HG03175 (cell line): ENCODE measurements around the gene TENT5C.

Source experiments
- ATAC-seq: cut with Tn5 transposase; IDR thresholded peaks from one replicate; pipeline ENCODE4 v1.9.1; 2021; ENCODE audit warnings: mild to moderate bottlenecking, moderate library complexity; ENCODE audit not compliant: unreplicated experiment

The TENT5C gene

DNA sequence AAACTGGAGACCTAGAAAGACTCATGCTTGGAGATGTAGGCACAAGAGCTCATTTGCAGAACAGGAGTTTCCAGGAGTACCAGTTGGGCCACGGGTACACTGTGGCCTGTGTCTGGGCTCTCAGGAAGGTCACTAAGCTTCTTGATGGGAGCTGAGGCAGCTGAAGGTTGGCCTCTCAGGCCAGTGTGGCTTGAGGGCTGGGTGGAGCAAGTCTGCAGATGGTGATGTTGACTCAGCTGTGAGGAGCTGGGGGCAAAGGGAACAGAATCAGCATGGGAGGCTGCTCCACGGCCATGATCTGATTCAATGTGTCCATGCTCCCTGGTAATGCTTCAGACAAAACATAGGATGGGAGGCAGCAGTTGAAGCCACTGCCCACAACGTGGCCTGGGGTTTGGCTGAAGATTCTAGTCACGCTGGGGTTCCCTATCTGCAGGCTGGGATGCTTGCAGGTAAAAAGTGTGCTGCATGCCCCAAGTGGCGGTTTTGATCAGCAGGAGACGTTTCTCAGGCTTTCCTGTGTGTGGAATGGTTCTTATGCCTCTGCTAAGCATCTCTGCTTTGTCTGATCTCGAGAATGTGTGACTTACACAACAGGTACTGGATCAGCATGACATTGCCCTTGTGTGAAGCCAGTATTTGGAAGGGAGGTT, 15.4 kb upstream of the TENT5C start:
- ATAC-seq = no peak

DNA sequence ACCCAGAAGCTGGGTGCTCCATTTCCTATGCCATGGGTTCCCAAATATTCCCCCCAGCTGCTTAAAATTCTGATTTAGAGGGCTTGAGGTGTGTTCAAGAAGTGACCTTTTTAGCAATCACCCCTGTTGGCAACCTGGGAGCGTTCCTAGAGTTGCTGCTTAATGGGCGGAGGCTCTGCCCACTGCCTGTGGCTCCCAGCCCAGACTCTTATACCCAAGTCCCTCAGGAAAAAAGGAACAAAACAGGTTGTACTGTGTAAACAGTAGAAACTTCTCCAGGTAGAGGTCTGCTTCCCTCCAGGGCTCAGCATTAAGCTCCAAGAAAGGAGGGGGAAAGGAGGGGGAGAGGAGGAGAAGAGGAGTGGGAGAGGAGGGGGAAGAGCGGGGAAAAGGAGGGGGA, 14.6 kb upstream of the TENT5C start:
- no peak for ATAC-seq

DNA sequence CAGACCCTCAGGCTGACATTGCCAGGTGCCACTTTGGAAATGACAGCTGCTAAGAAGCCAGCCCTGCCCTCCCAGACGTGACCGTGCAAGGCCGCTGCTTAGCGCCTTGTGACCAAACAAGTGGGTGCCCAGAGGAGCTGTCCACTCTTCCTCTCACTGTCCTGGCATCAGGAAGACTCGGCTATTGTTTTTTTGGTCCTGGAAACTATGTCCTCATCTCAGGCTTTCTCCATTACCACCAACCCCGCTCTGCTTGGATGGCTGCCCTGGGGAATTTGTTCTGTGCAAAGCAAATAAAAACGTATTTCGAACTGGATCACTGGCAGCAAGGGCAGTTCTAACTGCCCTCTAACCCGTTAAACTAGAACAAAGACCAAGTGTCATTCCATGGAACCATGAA, 13.7 kb upstream of the TENT5C start:
- ATAC-seq = no peak

DNA sequence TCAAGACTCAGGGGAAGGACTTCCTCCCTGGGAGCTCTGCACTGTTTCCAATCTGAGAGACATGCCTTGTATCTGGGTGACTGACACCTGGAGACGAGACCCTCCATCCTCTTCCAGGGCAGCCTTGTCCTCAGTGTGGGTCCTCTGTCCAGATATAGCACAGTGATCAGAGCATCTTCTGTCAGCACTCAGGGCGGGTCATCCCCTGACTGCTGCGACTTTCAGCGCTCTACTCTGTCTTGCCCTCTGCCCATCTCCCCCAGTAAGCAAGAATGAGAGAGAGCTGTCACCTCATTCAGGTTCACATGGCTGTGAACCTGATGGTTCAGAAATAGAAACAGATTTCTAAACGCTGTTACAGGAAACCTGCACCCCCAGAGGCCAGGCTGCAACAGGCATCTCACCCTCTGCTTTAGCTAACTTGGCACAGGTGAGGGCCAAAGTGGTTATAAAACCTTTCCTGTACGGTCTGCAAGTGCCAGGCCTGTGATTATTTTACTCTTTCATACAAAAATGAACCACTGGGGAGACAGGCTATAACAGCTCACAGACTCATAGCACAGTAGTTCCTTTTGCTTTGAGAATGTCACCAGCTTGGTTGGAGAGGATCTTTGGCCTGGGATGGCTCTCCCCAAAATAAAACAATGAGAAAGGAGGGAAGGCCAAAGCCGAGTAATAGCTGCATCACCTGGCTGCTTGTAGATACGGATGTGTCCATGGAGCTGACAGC, 11.4 kb upstream of the TENT5C start:
- no peak for ATAC-seq

DNA sequence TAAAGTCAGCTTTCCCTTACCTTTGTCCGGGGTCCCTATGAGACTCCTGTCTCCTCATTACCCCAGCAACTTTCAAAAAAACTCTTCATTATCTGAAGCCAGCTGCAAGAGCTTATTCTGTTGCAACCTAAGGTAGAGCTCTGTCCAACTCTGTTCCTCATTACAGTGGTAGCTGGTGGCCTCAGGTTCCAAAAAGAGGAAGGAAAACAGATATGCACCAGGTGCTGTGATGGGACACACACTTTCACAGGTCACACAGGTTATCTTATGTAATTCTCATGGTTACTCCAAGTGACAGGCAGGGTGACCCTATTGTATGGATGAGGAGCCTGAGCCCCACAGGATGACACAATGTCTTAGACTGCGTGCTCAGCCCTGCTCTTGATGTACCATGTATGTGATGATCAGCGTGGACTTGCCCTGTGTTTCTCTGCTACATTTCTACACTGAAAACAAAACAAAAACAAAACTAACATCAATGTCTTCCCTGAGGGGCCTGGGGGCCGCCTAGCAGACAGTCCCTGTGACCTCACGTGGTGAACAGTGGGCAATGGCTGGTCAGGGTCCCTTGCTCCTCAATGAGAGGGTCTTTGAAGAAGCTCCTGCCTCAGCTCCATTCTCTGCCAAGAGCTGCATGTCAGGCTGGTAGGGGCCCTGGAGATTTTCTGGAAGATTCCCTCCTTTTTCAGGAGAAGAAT, 9.7 kb upstream of the TENT5C start:
- ATAC-seq = no peak

DNA sequence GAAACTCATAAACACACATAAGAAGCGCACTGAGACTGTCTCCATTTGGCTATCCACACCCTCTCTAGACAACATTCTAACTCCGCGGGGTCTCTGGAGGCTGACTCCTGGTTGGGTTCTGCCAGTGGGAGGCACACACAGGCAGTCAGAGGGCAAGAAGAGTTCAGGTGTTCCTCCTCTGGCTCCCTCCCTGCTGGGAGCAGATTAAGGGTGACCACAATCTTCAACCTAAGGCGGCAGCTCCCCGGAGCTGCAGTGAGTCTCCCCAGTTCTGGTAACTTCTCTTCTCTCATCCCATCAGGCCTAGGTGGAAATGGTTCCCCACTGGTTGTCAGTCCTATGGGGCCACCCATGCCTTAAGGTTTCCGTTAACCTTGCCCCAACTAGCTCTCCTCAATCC, 7.4 kb upstream of the TENT5C start:
- no peak for ATAC-seq

DNA sequence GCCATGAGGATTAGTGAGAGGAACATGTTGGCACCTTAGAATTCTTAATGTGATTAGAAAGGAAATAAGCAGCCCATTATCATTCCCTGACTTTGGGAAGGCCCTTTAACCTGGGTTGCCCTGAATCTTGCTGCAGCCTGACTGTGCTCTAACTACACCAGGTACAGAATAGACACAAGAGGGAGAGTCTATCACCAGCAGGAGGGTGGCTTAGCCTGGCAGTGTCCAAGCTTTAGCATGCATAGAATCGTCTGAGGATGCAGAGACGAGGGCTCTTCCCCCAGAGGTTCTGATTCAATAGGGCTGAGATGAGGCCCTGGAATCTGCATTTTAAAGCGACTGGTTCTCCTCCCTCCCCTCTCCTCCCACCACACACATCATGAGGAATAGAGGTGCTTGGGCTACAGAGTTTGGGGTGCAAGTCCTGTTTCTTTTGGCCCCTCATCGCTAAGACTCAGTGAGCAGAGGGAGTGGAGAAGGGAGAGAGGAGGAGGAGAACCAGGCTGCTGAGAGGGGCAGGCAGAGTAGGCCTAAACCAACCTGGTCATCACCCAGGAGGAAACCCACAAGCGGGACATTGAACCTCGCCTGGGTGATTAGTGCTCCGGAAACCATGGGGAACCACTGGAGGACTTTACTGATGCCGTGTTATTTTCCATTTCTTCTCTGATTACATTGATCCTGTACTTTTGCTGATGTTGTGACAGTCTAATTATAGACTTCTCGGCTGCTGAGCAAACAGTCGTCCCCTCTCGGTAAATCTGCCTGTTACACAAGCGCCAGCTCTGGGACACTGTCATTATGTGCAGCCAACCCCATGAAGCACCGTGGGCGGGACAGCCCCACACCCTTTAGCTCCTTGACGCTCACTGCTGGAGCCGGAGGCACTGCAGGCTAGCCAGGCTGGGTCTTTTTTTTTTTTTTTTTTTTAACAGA, 6.3 kb upstream of the TENT5C start:
- ATAC-seq = no peak

DNA sequence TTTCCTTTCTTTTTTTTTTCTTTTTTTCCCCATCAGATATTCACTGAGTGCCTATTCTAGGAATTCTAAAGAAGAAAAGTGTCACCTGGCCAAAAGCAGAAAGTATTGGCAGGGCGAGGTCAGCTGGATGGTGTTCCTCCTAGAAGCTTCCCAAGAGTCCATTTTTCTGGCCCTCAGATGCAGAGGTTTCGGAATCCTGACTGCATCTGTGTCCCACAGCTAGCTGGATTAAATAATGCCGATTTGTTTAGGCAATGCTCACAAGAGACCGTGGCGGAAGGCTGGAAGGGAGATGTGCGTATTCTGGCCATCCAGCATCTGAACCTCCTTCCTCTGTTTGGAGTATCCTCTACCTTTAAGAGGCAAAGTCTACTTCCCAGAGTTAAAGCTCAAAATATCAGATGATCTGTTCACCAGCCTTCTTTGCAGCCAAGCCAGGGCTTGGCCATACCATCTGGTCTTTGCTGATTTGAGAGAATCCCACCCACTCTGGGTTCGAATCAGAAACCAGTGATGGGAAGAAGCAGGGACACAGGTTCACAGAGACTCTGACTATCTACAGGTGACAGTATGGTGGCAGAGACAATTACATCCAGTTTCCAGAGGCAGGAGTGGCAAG, 5.4 kb upstream of the TENT5C start:
- ATAC-seq = no peak

DNA sequence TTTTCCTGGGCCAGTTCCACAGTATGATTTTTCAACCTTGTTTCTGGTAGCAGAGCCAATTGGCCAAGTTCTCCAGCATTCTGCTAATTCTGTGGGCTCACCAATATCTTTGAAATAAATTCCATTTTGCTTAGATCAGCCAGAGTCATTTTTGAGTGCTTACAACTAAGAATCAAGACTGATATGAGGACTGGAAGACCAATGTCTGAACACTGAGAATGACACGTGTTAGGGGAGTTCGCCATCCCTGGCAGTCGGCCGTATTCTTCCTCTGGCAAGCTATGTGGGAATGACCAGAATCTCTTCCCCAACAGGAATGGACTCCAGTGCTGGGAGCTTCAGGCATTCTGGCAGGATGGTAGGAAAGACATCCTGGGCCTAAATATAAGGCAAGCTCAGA, 4.9 kb upstream of the TENT5C start:
- no peak for ATAC-seq

DNA sequence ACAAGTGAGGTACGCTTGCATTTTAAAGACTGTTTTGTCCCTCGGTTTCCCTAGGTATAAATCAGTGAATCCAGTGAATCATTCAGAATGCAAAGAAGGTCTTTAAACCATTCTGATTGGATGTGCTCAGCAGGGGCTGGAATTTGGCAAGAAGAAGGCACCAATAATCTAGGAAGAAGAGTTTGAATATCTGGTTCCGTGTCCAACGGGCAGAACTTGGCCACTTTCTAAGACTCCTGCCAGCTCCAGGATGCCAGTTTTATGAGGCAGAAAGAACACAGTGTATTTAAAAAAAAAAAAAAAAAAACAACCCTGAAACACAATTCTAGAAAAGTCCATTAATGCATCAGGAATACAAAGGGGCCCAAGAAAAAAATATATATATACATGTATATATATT, 3.0 kb upstream of the TENT5C start:
- no peak for ATAC-seq

DNA sequence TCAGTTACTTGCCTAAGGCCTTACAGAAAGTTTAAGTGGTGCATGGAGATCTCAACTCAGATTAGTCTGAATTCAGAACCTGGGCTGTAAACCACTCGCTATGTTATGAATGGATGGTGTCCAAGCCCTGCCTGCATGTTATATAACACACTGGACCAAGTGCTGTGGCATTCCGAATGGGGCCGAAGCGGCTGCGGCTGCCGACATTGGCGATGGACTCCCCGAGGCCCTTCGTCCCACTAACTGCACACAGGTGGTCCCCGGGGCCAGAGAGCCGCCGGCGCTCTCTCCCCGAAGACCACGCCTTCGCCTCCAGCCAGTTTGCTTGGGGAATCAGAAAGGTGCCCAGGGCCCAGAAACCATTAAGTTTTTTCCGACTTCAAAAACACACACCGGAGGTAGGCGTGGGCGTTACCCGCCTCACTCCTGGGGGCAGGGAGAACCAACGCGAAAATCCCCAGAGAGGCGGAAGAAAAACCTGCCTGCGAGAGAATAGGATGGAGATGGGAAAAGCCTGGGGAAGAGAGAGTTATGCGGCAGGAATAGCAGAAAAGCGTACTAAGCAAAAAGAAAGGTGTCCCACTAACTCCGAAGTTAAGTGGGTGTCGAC, 579 bp upstream of the TENT5C start:
- ATAC-seq = peak; percentile 22

DNA sequence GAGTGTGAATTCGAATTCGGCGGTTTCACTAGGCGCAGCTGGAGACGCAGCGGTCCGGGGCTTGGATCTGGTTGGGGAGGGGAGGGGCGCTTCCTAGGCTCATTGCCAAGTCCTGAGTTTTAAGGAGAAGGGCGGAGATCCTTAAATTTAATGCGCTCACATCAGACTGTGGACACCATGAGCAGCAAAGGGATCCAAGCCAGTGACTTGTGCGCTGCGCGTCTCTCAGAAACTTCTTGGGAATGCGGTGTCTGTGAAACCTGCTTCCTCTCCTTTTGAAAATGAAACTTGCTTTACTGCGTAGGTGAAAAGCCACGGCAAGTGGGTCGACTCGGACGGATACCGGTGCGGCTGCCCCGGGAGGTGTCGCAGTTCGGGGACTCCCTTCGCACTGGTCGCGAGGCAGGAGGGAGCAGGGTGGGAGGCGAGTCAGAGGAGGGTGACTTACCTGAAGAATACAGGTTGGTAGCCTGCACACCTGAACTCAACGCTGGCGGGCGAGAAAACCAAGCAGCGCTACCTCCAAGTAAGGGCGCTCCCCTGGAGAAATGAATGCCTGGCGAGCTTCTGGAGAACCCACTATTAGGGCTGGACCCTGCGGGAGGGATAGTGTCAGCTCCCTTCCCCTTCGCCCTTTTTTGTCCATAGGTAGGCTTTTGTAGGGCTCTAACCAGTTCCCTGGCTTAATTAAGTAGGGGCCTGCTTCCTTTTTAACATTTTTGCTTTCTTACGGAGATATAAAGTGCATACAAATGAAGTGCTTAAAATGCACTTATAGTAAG, 992 bp downstream of the TENT5C start:
- ATAC-seq = peak; percentile 17

DNA sequence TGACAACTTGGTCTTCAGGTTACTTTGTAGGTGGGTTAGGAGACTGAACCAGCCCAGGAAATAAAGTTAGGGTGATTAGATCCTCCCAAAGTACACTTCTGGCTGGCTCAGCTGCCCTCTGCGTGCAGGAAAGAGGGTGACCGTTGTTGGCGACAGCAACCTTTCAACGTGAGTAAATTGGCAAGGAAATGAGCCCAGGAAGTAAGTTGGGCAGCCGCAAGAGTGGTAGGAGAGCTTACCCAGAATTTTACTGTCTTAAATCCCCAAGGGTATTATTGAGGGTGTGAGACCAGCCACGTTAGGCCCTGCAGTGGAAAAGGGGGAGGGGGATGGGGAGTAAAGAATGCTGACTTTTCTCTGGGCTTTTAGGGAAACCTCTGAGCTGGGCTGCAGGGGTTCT, 1.6 kb downstream of the TENT5C start:
- no peak for ATAC-seq

DNA sequence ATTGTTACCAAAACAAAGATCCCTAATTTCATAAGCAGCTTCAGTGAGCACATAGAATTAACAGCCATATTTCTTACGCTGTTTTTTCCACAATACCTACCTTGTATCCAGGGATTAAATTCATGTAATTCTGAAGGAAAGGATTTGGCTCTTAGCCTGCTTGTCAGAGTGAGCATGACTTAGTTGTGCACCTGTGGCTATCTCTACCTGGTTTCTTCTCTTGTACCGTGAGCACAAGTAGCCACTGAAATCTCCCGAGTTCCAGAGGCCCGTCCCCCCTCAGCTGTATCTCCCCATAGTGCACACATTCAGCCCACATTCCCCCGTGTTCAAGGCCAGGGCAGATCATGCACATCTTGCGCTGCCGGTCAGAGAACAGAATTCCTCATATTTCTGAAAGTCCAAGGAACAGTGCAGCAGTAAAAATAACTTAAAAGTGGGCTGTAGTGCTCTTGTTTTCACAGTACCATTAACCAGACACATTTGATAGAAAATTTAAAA, 2.3 kb downstream of the TENT5C start:
- ATAC-seq = no peak

DNA sequence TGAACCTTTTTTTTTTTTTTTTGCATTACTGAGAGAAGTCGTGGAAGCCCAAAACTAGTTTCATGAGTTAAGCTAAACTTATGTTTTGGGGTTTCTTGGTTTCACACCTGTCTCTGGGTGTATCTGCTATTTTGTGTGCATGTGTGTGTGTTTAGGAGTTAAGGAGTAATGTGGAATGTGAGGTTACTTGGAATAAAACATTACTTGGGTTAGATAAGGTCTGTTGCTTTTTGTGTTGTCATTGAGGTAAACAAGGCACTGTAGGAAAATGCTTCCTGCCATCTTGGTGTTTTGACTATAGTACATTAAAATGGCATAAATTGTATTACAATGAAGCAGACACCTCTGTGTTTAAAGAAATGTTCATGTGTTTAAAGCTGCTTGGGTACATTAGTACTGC, 2.9 kb downstream of the TENT5C start:
- no peak for ATAC-seq

DNA sequence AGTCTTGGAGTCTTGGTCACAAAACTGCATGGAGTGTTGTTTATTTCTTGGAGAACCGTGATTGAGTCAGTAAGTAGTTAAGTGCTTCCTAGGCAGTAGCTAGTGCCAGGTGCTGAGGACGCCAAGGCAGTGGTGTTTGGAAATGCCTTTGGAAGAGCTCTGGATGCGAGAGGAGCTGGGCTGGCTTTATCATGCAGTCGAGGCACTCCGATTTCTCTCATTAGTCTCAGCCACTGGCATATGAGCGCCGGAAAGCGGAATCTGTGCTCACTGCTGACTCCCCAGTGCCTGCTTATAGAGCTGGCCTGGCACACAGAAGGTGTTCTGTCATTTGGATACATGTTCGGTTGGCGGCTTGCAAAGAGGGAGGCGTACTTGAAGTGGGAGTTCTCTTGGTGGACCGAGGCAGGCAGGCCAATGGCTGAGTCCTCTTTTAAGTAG, 3.6 kb downstream of the TENT5C start:
- ATAC-seq = no peak

DNA sequence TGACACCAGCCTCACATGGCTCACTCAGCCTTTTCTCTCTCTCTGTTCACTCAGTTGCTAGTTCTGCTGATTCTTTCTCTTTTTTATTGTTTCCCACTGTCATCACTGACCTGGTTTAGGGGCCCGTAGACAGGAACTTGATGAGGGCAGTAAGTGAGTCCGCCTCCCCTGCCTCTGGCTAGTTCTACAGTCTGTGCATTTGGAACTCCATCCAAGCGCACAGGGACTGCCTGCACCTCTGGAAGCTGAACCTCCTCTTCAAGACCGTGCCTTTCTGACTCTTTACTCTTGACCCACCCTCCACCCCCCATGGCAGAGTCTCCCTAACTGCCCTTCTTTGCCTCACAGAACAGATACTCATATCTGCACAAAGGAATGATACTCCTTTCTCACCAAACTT, 4.2 kb downstream of the TENT5C start:
- no peak for ATAC-seq

DNA sequence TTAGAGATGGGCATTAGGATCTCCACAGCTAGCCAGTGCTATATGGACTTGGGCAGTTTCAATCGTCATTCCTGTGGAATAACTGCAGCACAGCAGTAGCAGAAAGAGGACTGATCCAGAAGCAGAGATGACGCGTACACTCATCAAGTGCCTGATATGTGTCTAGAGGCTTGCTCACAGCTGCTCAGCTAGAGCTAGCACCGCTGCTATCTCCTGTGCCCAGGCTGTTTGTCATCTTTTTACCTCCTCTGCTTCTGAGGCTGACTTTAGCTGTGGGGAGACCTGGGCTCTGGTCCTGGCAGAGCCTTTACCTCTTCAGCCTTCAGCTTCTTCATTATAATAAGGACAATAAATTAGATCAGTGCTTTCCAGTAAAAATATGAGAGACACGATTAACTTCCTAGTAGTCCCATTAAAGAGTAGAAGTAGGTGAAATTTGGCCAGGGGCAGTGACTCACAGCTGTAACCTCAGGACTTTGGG, 5.3 kb downstream of the TENT5C start:
- ATAC-seq = no peak

DNA sequence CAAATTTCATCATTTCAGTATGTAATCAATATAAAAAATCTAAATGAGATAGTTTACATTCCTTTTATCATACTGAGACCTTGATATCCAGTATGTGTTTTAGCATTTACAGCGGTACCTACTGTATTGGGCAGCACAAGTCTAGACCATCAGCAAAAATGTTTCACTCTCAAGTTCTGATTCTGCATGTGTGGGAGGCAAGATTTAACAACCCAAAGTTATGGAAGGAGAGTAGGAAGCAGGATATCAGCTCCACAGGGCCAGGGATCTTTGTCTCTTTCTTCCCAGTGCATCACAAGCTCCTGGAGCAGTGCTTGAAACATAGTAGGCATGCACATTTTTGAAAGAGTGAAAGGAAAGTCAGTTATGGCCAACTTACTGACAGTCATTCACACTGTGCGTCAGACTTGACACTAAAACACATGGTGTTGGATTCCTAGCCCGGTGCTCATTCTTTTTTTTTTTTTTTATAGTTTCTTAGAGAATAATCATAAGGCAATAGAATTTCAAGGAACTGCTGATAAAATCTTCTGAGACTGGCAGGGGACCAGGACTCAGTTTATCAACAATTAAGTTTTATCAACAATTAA, 6.1 kb downstream of the TENT5C start:
- ATAC-seq = no peak
